Measurements from ENCODE around the gene TTC3. TPM values are rescaled to one million over a fixed set of nuclear protein-coding genes. Genes with fewer than 3 reads are reported as not detected.
"Not testable (repeated sequence)": the region's sequence is repeated elsewhere in the genome, so short reads cannot be mapped to it uniquely, and the experiment has no call there.

TTC3 gene
- total and polyA plus RNA-seq, 7 experiments from 2014 or later, result 66.6 to 208 (median 139) TPM

DNA sequence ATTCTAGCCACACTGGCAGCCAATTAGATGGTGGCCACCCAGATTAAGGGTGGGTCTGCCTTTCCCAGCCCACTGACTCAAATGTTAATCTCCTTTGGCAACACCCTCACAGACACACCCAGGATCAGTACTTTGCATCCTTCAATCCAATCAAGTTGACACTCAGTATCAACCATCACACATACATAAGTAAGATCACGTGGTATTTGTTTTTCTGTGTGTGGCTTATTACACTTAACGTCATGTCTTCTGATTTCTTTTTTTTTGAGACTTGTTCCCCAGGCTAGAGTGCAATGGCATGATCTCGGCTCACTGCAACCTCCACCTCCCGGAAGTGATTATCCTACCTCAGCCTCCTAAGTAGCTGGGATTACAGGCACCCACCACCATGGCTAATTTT is 38.7 kb upstream of the TTC3 start:
- POLR2A ChIA-PET; intact Hi-C loops (cut with micrococcal nuclease); H3K4me1 Mint-ChIP-seq; ATAC-seq; H3K4me3 Mint-ChIP-seq; DNase-seq; H3K27ac ChIP-seq (ENCODE audit: low read depth, low read length); H3K4me1 ChIP-seq (ENCODE audit: control insufficient read depth in 2 of 2, insufficient read depth in 2 of 2, low read length in 2 of 2); H3K4me3 ChIP-seq (ENCODE audit: low read length); H3K9me3 ChIP-seq (ENCODE audit: control insufficient read depth in 2 of 3, low read length in 3 of 3); CTCF ChIA-PET; H3K27me3 Mint-ChIP-seq; H3K36me3 ChIP-seq (ENCODE audit: control insufficient read depth in 2 of 3, insufficient read depth in 3 of 3, low read length in 3 of 3); H3K27ac Mint-ChIP-seq; H3K27me3 ChIP-seq (ENCODE audit: control insufficient read depth in 2 of 2, insufficient read depth in 2 of 2, low read length in 2 of 2); H3K9me3 Mint-ChIP-seq; H3K36me3 Mint-ChIP-seq: not testable (repeated sequence)

DNA sequence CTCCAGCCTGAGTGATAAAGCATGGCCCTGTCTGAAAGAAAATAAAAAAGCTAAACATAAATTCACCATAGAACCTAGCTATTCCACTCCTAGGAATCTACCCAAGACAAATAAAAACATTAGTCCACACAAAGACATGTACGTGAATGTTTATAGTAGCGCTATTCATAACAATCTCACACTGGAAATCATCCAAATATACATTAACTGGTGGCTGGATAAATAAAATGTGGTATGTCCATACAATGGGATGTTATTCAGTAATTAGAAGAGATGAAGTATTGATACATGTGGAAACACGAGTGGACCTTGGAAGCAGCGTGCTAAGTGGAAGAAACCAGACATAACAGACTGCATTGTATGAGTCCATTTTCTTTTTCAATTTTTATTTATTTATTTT is 36.9 kb upstream of the TTC3 start:
- H3K27ac Mint-ChIP-seq, result no peak overlapping the region
- POLR2A ChIA-PET, result no interaction called here
- ATAC-seq, result no peak

DNA sequence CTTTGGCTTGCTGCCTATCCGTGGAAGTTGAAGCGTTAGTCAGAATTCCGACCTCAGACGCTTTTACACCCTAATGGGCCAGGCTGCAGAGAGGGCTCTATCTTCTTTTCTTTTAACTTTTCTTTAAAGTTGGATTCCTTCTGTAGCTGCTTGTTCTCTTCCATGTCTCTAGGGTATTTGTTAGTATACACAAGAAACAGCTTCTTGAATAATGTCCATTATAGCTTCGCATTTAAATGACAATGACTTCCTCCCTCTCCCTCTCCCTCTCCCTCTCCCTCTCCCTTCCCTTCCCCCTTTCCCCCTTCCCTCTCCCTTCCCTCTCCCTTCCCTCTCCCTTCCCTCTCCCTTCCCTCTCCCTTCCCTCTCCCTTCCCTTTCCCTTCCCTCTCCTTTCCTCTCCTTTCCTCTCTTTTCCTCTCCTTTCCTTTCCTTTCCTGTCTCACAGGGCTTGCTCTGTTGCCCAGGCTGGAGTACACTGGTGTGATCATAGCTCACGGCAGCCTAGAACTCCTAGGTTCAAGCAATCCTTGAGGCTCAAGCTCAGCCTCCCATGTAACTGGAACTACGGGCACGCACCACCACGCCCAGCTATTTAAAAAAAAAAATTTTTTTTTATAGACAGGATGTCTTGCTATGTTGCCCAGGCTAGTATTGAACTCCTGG is 33.5 kb upstream of the TTC3 start:
- Mint-ChIP-seq H3K27me3 (peaks cover 0 to 3% (median 0%) of the 10 kb centered on the region in 5 donors), H3K36me3 (no peaks in the 10 kb centered on the region), H3K4me1 (peaks cover 0 to 4% (median under 1%) of the 10 kb centered on the region in 7 donors), H3K27ac (no peak overlapping the region), H3K4me3 (no peak overlapping the region), H3K9me3 (no peaks in the 10 kb centered on the region)
- H3K4me3 ChIP-seq (ENCODE audit: low read length), result no peak overlapping the region
- intact Hi-C loops (cut with micrococcal nuclease), result no loop called here
- H3K36me3 ChIP-seq (ENCODE audit: control insufficient read depth in 2 of 3, insufficient read depth in 3 of 3, low read length in 3 of 3), result no peaks in the 10 kb centered on the region
- DNase-seq (no peak), ATAC-seq (no peak)
- H3K27ac ChIP-seq (ENCODE audit: low read depth, low read length), result no peak overlapping the region
- POLR2A ChIA-PET, result no interaction called here
- no peaks in the 10 kb centered on the region for H3K9me3 ChIP-seq (ENCODE audit: control insufficient read depth in 2 of 3, low read length in 3 of 3)
- CTCF ChIA-PET, result no interaction called here
- H3K4me1 ChIP-seq (ENCODE audit: control insufficient read depth in 2 of 2, insufficient read depth in 2 of 2, low read length in 2 of 2), result peaks cover 0 to under 1% of the 10 kb centered on the region in 2 donors
- H3K27me3 ChIP-seq (ENCODE audit: control insufficient read depth in 2 of 2, insufficient read depth in 2 of 2, low read length in 2 of 2), result no peaks in the 10 kb centered on the region

More for the DNA sequence above, 36.9 kb upstream of the TTC3 start:
- H3K4me3 Mint-ChIP-seq, result no peak overlapping the region
- Histone ChIP-seq H3K27ac (ENCODE audit: low read depth, low read length) (no peak overlapping the region), H3K4me3 (ENCODE audit: low read length) (no peak overlapping the region), H3K27me3 (ENCODE audit: control insufficient read depth in 2 of 2, insufficient read depth in 2 of 2, low read length in 2 of 2) (no peaks in the 10 kb centered on the region), H3K36me3 (ENCODE audit: control insufficient read depth in 2 of 3, insufficient read depth in 3 of 3, low read length in 3 of 3) (no peaks in the 10 kb centered on the region), H3K4me1 (ENCODE audit: control insufficient read depth in 2 of 2, insufficient read depth in 2 of 2, low read length in 2 of 2) (no peaks in the 10 kb centered on the region), H3K9me3 (ENCODE audit: control insufficient read depth in 2 of 3, low read length in 3 of 3) (no peaks in the 10 kb centered on the region)
- H3K36me3 Mint-ChIP-seq, result no peaks in the 10 kb centered on the region
- peaks cover 0 to 4% (median 0%) of the 10 kb centered on the region in 5 donors for H3K27me3 Mint-ChIP-seq
- CTCF ChIA-PET, result no interaction called here
- no peaks in the 10 kb centered on the region for H3K4me1 Mint-ChIP-seq
- H3K9me3 Mint-ChIP-seq, result no peaks in the 10 kb centered on the region
- intact Hi-C loops (cut with micrococcal nuclease), result no loop called here
- no peak for DNase-seq

DNA sequence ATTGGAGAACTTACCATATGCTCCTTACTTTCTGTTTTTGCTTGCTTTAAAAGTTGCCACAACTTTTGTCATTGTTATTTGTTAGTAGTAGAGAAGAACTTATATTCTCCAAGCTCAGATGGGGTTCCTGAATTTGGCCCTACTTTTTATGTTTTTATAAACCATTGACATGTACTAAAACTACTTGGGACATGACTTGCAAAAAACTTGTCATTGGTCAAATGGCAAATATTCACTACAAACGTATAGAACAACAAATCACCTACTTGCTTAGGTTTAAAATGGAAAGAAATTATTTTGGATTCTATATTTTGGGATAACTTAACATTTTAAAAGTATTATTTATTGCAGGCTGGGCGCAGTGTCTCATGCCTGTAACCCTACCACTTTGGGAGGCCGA is 32.8 kb upstream of the TTC3 start:
- no peak overlapping the region for H3K27ac Mint-ChIP-seq
- no peak overlapping the region for H3K4me3 ChIP-seq (ENCODE audit: low read length)
- intact Hi-C loops (cut with micrococcal nuclease), result no loop called here
- H3K9me3 Mint-ChIP-seq, result no peaks in the 10 kb centered on the region
- no peaks in the 10 kb centered on the region for H3K9me3 ChIP-seq (ENCODE audit: control insufficient read depth in 2 of 3, low read length in 3 of 3)
- H3K27ac ChIP-seq (ENCODE audit: low read depth, low read length), result no peak overlapping the region
- ChIA-PET CTCF (no interaction called here), POLR2A (no interaction called here)
- no peaks in the 10 kb centered on the region for H3K27me3 ChIP-seq (ENCODE audit: control insufficient read depth in 2 of 2, insufficient read depth in 2 of 2, low read length in 2 of 2)
- no peak for ATAC-seq
- H3K4me1 ChIP-seq (ENCODE audit: control insufficient read depth in 2 of 2, insufficient read depth in 2 of 2, low read length in 2 of 2), result peaks cover 5 to 6% of the 10 kb centered on the region in 2 donors
- H3K36me3 Mint-ChIP-seq, result no peaks in the 10 kb centered on the region
- H3K4me3 Mint-ChIP-seq, result no peak overlapping the region
- H3K27me3 Mint-ChIP-seq, result peaks cover 0 to 3% (median 0%) of the 10 kb centered on the region in 5 donors
- H3K36me3 ChIP-seq (ENCODE audit: control insufficient read depth in 2 of 3, insufficient read depth in 3 of 3, low read length in 3 of 3), result no peaks in the 10 kb centered on the region
- H3K4me1 Mint-ChIP-seq, result peaks cover 0 to 9% (median 7%) of the 10 kb centered on the region in 7 donors
- DNase-seq, result no peak

DNA sequence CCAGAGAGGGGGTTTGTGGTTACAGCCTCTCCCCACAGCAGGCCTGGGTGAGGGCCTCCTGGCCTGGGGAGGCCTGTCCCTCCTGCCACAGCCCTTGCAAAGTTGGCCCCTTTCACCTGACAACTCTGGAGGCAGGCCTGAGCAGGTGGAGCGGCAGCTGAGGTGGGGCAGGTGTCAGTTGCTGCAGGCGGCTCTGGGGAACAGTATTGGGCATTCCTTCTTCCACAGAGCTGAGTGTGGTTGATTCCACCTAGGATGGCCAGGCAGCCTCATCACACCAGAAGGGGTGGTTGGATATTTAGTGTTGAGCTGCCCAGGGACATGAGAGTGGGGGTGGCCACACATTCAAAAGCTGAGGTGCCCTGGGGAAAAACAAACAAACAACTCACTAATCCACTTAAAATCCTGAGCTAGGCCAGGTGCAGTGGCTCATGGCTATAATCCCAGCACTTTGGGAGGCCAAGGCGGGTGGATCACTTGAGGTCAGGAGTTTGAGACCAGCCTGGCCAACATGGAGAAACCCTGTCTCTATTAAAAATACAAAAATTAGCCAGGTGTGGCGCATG is 31.3 kb upstream of the TTC3 start:
- Histone ChIP-seq H3K9me3 (ENCODE audit: control insufficient read depth in 2 of 3, low read length in 3 of 3) (no peaks in the 10 kb centered on the region), H3K4me3 (ENCODE audit: low read length) (no peak overlapping the region), H3K4me1 (ENCODE audit: control insufficient read depth in 2 of 2, insufficient read depth in 2 of 2, low read length in 2 of 2) (peaks cover 10 to 11% of the 10 kb centered on the region in 2 donors), H3K36me3 (ENCODE audit: control insufficient read depth in 2 of 3, insufficient read depth in 3 of 3, low read length in 3 of 3) (no peaks in the 10 kb centered on the region), H3K27me3 (ENCODE audit: control insufficient read depth in 2 of 2, insufficient read depth in 2 of 2, low read length in 2 of 2) (no peaks in the 10 kb centered on the region), H3K27ac (ENCODE audit: low read depth, low read length) (no peak overlapping the region)
- POLR2A ChIA-PET, result no interaction called here
- peaks cover 0 to 15% (median 14%) of the 10 kb centered on the region in 7 donors for H3K4me1 Mint-ChIP-seq
- no peak overlapping the region for H3K27ac Mint-ChIP-seq
- H3K27me3 Mint-ChIP-seq, result peaks cover 0 to 9% (median 2%) of the 10 kb centered on the region in 5 donors
- intact Hi-C loops (cut with micrococcal nuclease), result no loop called here
- CTCF ChIA-PET, result interaction anchor here (0.8 kb wide), 1 partner anchor 407 kb away, joined by 3 read pairs; no protein-coding TSS in a partner anchor
- ATAC-seq (no peak), DNase-seq (no peak)
- H3K9me3 Mint-ChIP-seq, result no peaks in the 10 kb centered on the region
- H3K36me3 Mint-ChIP-seq, result no peaks in the 10 kb centered on the region
- no peak overlapping the region for H3K4me3 Mint-ChIP-seq

DNA sequence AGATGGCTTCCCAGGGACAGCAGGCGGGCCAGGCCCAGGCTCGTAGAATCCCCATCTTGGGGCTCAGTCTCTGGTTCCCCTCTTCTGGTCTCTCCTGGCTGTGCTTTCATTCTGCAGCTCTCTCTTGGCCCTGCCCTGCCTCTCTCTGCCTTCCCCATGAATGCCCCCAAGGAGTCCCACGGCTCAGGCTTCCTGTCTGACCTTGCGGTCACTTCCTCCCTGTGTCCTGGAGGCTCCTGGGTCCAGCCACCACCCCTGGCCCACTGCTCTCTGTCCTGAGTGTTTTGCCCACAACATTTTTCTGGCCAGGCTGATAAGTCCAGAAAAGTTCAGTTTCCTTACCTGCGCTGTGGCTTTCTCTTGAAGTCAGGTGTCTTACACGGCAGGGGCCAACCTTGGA is 29.2 kb upstream of the TTC3 start:
- Histone ChIP-seq H3K9me3 (ENCODE audit: control insufficient read depth in 2 of 3, low read length in 3 of 3) (no peaks in the 10 kb centered on the region), H3K4me3 (ENCODE audit: low read length) (no peak overlapping the region), H3K27me3 (ENCODE audit: control insufficient read depth in 2 of 2, insufficient read depth in 2 of 2, low read length in 2 of 2) (no peaks in the 10 kb centered on the region), H3K4me1 (ENCODE audit: control insufficient read depth in 2 of 2, insufficient read depth in 2 of 2, low read length in 2 of 2) (peaks cover 10 to 11% of the 10 kb centered on the region in 2 donors), H3K36me3 (ENCODE audit: control insufficient read depth in 2 of 3, insufficient read depth in 3 of 3, low read length in 3 of 3) (no peaks in the 10 kb centered on the region), H3K27ac (ENCODE audit: low read depth, low read length) (no peak overlapping the region)
- Mint-ChIP-seq H3K4me3 (no peak overlapping the region), H3K27me3 (peaks cover 0 to 14% (median 6%) of the 10 kb centered on the region in 5 donors), H3K36me3 (no peaks in the 10 kb centered on the region), H3K9me3 (peaks cover 0 to 1% (median 0%) of the 10 kb centered on the region in 11 donors), H3K27ac (no peak overlapping the region), H3K4me1 (peaks cover 0 to 15% (median 14%) of the 10 kb centered on the region in 7 donors)
- ChIA-PET CTCF (no interaction called here), POLR2A (no interaction called here)
- intact Hi-C loops (cut with micrococcal nuclease), result no loop called here
- DNase-seq (no peak), ATAC-seq (no peak)

DNA sequence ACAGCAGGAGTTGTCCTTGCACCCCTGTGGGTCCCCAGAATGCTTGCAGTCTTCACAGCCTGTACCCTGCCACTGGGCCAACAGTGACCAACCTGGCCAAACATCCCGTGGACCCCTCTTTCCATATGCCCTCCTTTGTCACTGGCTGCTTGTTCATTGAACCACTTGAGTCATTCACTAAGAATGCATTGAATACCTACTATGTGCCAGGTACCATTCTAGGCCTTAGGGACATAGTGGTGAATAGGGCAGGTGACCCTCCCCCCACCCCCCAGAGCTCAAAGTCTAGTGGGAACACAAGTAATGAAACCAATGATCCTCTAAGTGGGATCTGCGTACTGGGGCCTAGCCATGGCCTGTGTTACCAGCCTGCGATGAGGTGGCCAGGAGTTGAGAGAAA is 28.4 kb upstream of the TTC3 start:
- Mint-ChIP-seq H3K4me3 (peak overlapping the region in 1 of 10 donors; percentile 24), H3K9me3 (peaks cover 0 to 1% (median 0%) of the 10 kb centered on the region in 11 donors), H3K36me3 (no peaks in the 10 kb centered on the region), H3K4me1 (peaks cover 0 to 15% (median 14%) of the 10 kb centered on the region in 7 donors), H3K27me3 (peaks cover 0 to 17% (median 6%) of the 10 kb centered on the region in 5 donors), H3K27ac (peak overlapping the region in 4 of 9 donors; percentile 10 to 88 (median 29))
- intact Hi-C loops (cut with micrococcal nuclease), result no loop called here
- no peak overlapping the region for H3K27ac ChIP-seq (ENCODE audit: low read depth, low read length)
- ChIA-PET POLR2A (no interaction called here), CTCF (no interaction called here)
- H3K4me3 ChIP-seq (ENCODE audit: low read length), result no peak overlapping the region
- no peak for ATAC-seq
- no peaks in the 10 kb centered on the region for H3K9me3 ChIP-seq (ENCODE audit: control insufficient read depth in 2 of 3, low read length in 3 of 3)
- peaks cover 10 to 11% of the 10 kb centered on the region in 2 donors for H3K4me1 ChIP-seq (ENCODE audit: control insufficient read depth in 2 of 2, insufficient read depth in 2 of 2, low read length in 2 of 2)
- no peak for DNase-seq
- H3K36me3 ChIP-seq (ENCODE audit: control insufficient read depth in 2 of 3, insufficient read depth in 3 of 3, low read length in 3 of 3), result no peaks in the 10 kb centered on the region
- H3K27me3 ChIP-seq (ENCODE audit: control insufficient read depth in 2 of 2, insufficient read depth in 2 of 2, low read length in 2 of 2), result no peaks in the 10 kb centered on the region

Data from naive thymus-derived CD4-positive, alpha-beta T cell (primary cell).